GM10266 (cell line): Measurements from ENCODE around the gene ARFRP1.

Experiments
- DNase-seq: peaks from one replicate; pipeline ENCODE4 v3.0.0; 2012; ENCODE audit errors: extremely low spot score
- TF ChIP-seq, protein P1 (sequence below): IDR thresholded peaks from 2 replicates; pipeline ENCODE4 v1.5.1; 2012; ENCODE audit warnings: mild to moderate bottlenecking, low read depth; ENCODE audit not compliant: control insufficient read depth, insufficient read depth; ENCODE audit errors: missing control alignments

Gene ARFRP1

DNA sequence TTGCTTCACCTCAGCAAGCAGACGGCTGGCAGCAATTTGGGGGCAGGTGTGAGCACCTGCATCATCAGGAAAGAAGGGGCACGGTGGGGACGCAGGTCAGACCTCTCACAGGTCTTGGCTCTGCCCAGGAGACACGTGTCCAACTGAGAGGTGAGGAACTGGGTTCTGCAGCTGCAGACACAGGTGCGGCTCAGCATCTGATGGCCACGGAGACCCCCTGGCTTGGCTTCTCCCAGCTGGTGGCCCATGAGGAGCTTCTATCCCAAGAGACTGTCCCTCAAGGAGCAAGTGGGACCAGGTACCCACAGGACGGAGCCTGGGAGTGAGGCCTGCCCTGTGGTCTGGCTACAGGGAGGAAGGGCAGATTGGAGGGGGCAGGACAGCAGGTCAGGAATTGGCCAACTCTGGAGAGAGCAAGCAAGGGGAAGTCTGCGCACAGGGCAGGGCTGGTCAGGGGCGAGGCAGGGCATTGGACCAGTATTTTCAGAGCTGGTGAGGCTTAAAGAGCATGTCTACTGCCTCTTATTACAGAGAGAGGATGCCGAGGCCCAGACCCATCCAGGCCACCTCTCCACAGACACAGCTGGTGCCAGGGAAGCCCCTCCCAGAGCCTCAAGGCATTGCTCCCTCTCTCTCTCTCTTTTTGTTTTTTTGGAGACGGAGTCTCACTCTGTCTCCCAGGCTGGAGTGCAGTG is 58.7 kb downstream of the ARFRP1 start:
- TF ChIP-seq, protein P1, sequence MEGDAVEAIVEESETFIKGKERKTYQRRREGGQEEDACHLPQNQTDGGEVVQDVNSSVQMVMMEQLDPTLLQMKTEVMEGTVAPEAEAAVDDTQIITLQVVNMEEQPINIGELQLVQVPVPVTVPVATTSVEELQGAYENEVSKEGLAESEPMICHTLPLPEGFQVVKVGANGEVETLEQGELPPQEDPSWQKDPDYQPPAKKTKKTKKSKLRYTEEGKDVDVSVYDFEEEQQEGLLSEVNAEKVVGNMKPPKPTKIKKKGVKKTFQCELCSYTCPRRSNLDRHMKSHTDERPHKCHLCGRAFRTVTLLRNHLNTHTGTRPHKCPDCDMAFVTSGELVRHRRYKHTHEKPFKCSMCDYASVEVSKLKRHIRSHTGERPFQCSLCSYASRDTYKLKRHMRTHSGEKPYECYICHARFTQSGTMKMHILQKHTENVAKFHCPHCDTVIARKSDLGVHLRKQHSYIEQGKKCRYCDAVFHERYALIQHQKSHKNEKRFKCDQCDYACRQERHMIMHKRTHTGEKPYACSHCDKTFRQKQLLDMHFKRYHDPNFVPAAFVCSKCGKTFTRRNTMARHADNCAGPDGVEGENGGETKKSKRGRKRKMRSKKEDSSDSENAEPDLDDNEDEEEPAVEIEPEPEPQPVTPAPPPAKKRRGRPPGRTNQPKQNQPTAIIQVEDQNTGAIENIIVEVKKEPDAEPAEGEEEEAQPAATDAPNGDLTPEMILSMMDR, result no peak
- no peak for DNase-seq
